Measurements from ENCODE around the gene PCSK5.
"Not testable (repeated sequence)": the region's sequence is repeated elsewhere in the genome, so short reads cannot be mapped to it uniquely, and the experiment has no call there.

The PCSK5 gene

GRCh38 chr9:76353280-76353679 is 462.8 kb downstream of the PCSK5 start:
- H3K4me3 ChIP-seq (ENCODE audit: low read length in 2 of 2): no peak overlapping the region
- no peak overlapping the region for H3K27ac ChIP-seq (ENCODE audit: low read depth in 2 of 2, low read length in 2 of 2)
- no peaks in the 10 kb centered on the region for H3K27me3 ChIP-seq (ENCODE audit: control insufficient read depth in 2 of 2, insufficient read depth in 2 of 2, low read length in 2 of 2)
- H3K9ac ChIP-seq (ENCODE audit: low read depth in 1 of 2, low read length in 2 of 2): no peak overlapping the region
- H3K36me3 ChIP-seq (ENCODE audit: control insufficient read depth in 2 of 2, insufficient read depth in 2 of 2, low read length in 2 of 2): peaks cover 3 to 4% of the 10 kb centered on the region in 2 donors
- no peaks in the 10 kb centered on the region for H3K4me1 ChIP-seq (ENCODE audit: control insufficient read depth in 2 of 2, insufficient read depth in 2 of 2, low read length in 2 of 2)
- no peaks in the 10 kb centered on the region for H3K9me3 ChIP-seq (ENCODE audit: control insufficient read depth in 2 of 2, low read length in 2 of 2)

GRCh38 chr9:76354221-76354620 is 463.7 kb downstream of the PCSK5 start:
- Histone ChIP-seq H3K4me3 (ENCODE audit: low read length in 2 of 2) (no peak overlapping the region), H3K9me3 (ENCODE audit: control insufficient read depth in 2 of 2, low read length in 2 of 2) (no peaks in the 10 kb centered on the region), H3K9ac (ENCODE audit: low read depth in 1 of 2, low read length in 2 of 2) (no peak overlapping the region), H3K27ac (ENCODE audit: low read depth in 2 of 2, low read length in 2 of 2) (no peak overlapping the region), H3K27me3 (ENCODE audit: control insufficient read depth in 2 of 2, insufficient read depth in 2 of 2, low read length in 2 of 2) (no peaks in the 10 kb centered on the region), H3K36me3 (ENCODE audit: control insufficient read depth in 2 of 2, insufficient read depth in 2 of 2, low read length in 2 of 2) (peaks cover 4 to 6% of the 10 kb centered on the region in 2 donors), H3K4me1 (ENCODE audit: control insufficient read depth in 2 of 2, insufficient read depth in 2 of 2, low read length in 2 of 2) (no peaks in the 10 kb centered on the region)

- Histone ChIP-seq H3K4me3 (ENCODE audit: low read length in 2 of 2) (no peak overlapping the region), H3K9me3 (ENCODE audit: control insufficient read depth in 2 of 2, low read length in 2 of 2) (no peaks in the 10 kb centered on the region), H3K27ac (ENCODE audit: low read depth in 2 of 2, low read length in 2 of 2) (no peak overlapping the region), H3K27me3 (ENCODE audit: control insufficient read depth in 2 of 2, insufficient read depth in 2 of 2, low read length in 2 of 2) (no peaks in the 10 kb centered on the region), H3K4me1 (ENCODE audit: control insufficient read depth in 2 of 2, insufficient read depth in 2 of 2, low read length in 2 of 2) (no peaks in the 10 kb centered on the region), H3K9ac (ENCODE audit: low read depth in 1 of 2, low read length in 2 of 2) (no peak overlapping the region), H3K36me3 (ENCODE audit: control insufficient read depth in 2 of 2, insufficient read depth in 2 of 2, low read length in 2 of 2) (peaks cover 4 to 6% of the 10 kb centered on the region in 2 donors)
Observed at GRCh38 chr9:76355886-76356285, 465.4 kb downstream of the PCSK5 start.

- peaks cover 4 to 6% of the 10 kb centered on the region in 2 donors for H3K36me3 ChIP-seq (ENCODE audit: control insufficient read depth in 2 of 2, insufficient read depth in 2 of 2, low read length in 2 of 2)
- H3K4me1 ChIP-seq (ENCODE audit: control insufficient read depth in 2 of 2, insufficient read depth in 2 of 2, low read length in 2 of 2): no peaks in the 10 kb centered on the region
- no peak overlapping the region for H3K4me3 ChIP-seq (ENCODE audit: low read length in 2 of 2)
- no peak overlapping the region for H3K9ac ChIP-seq (ENCODE audit: low read depth in 1 of 2, low read length in 2 of 2)
- no peaks in the 10 kb centered on the region for H3K27me3 ChIP-seq (ENCODE audit: control insufficient read depth in 2 of 2, insufficient read depth in 2 of 2, low read length in 2 of 2)
- no peak overlapping the region for H3K27ac ChIP-seq (ENCODE audit: low read depth in 2 of 2, low read length in 2 of 2)
- no peaks in the 10 kb centered on the region for H3K9me3 ChIP-seq (ENCODE audit: control insufficient read depth in 2 of 2, low read length in 2 of 2)
Observed at GRCh38 chr9:76357555-76357954, 467.1 kb downstream of the PCSK5 start.

GRCh38 chr9:76358628-76359280 is 468.3 kb downstream of the PCSK5 start:
- Histone ChIP-seq H3K9ac (ENCODE audit: low read depth in 1 of 2, low read length in 2 of 2) (no peak overlapping the region), H3K36me3 (ENCODE audit: control insufficient read depth in 2 of 2, insufficient read depth in 2 of 2, low read length in 2 of 2) (peaks cover 4 to 6% of the 10 kb centered on the region in 2 donors), H3K27ac (ENCODE audit: low read depth in 2 of 2, low read length in 2 of 2) (no peak overlapping the region), H3K4me1 (ENCODE audit: control insufficient read depth in 2 of 2, insufficient read depth in 2 of 2, low read length in 2 of 2) (peaks cover 2 to 6% of the 10 kb centered on the region in 2 donors), H3K27me3 (ENCODE audit: control insufficient read depth in 2 of 2, insufficient read depth in 2 of 2, low read length in 2 of 2) (no peaks in the 10 kb centered on the region), H3K4me3 (ENCODE audit: low read length in 2 of 2) (no peak overlapping the region), H3K9me3 (ENCODE audit: control insufficient read depth in 2 of 2, low read length in 2 of 2) (no peaks in the 10 kb centered on the region)

- Histone ChIP-seq H3K4me1 (ENCODE audit: control insufficient read depth in 2 of 2, insufficient read depth in 2 of 2, low read length in 2 of 2) (peaks cover 2 to 7% of the 10 kb centered on the region in 2 donors), H3K27ac (ENCODE audit: low read depth in 2 of 2, low read length in 2 of 2) (no peak overlapping the region), H3K9ac (ENCODE audit: low read depth in 1 of 2, low read length in 2 of 2) (no peak overlapping the region), H3K36me3 (ENCODE audit: control insufficient read depth in 2 of 2, insufficient read depth in 2 of 2, low read length in 2 of 2) (peaks cover 0 to 3% of the 10 kb centered on the region in 2 donors), H3K9me3 (ENCODE audit: control insufficient read depth in 2 of 2, low read length in 2 of 2) (no peaks in the 10 kb centered on the region), H3K4me3 (ENCODE audit: low read length in 2 of 2) (no peak overlapping the region), H3K27me3 (ENCODE audit: control insufficient read depth in 2 of 2, insufficient read depth in 2 of 2, low read length in 2 of 2) (no peaks in the 10 kb centered on the region)
Observed at GRCh38 chr9:76359365-76359764, 468.9 kb downstream of the PCSK5 start.

GRCh38 chr9:76359766-76360165 is 469.3 kb downstream of the PCSK5 start:
- Histone ChIP-seq H3K9ac (ENCODE audit: low read depth in 1 of 2, low read length in 2 of 2) (no peak overlapping the region), H3K27ac (ENCODE audit: low read depth in 2 of 2, low read length in 2 of 2) (no peak overlapping the region), H3K4me1 (ENCODE audit: control insufficient read depth in 2 of 2, insufficient read depth in 2 of 2, low read length in 2 of 2) (peaks cover 2 to 11% of the 10 kb centered on the region in 2 donors), H3K9me3 (ENCODE audit: control insufficient read depth in 2 of 2, low read length in 2 of 2) (no peaks in the 10 kb centered on the region), H3K4me3 (ENCODE audit: low read length in 2 of 2) (no peak overlapping the region), H3K36me3 (ENCODE audit: control insufficient read depth in 2 of 2, insufficient read depth in 2 of 2, low read length in 2 of 2) (peaks cover 0 to 3% of the 10 kb centered on the region in 2 donors), H3K27me3 (ENCODE audit: control insufficient read depth in 2 of 2, insufficient read depth in 2 of 2, low read length in 2 of 2) (no peaks in the 10 kb centered on the region)

GRCh38 chr9:76362332-76363031 is 472.0 kb downstream of the PCSK5 start:
- H3K4me3 ChIP-seq (ENCODE audit: low read length in 2 of 2); H3K9me3 ChIP-seq (ENCODE audit: control insufficient read depth in 2 of 2, low read length in 2 of 2); H3K27me3 ChIP-seq (ENCODE audit: control insufficient read depth in 2 of 2, insufficient read depth in 2 of 2, low read length in 2 of 2); H3K9ac ChIP-seq (ENCODE audit: low read depth in 1 of 2, low read length in 2 of 2); H3K36me3 ChIP-seq (ENCODE audit: control insufficient read depth in 2 of 2, insufficient read depth in 2 of 2, low read length in 2 of 2): not testable (repeated sequence)
- H3K4me1 ChIP-seq (ENCODE audit: control insufficient read depth in 2 of 2, insufficient read depth in 2 of 2, low read length in 2 of 2): peaks cover 2 to 13% of the 10 kb centered on the region in 2 donors
- peak overlapping the region in 1 of 2 donors; percentile 19 for H3K27ac ChIP-seq (ENCODE audit: low read depth in 2 of 2, low read length in 2 of 2)

- no peaks in the 10 kb centered on the region for H3K9me3 ChIP-seq (ENCODE audit: control insufficient read depth in 2 of 2, low read length in 2 of 2)
- H3K9ac ChIP-seq (ENCODE audit: low read depth in 1 of 2, low read length in 2 of 2): no peak overlapping the region
- no peak overlapping the region for H3K4me3 ChIP-seq (ENCODE audit: low read length in 2 of 2)
- no peaks in the 10 kb centered on the region for H3K27me3 ChIP-seq (ENCODE audit: control insufficient read depth in 2 of 2, insufficient read depth in 2 of 2, low read length in 2 of 2)
- H3K4me1 ChIP-seq (ENCODE audit: control insufficient read depth in 2 of 2, insufficient read depth in 2 of 2, low read length in 2 of 2): peaks cover 2 to 13% of the 10 kb centered on the region in 2 donors
- H3K27ac ChIP-seq (ENCODE audit: low read depth in 2 of 2, low read length in 2 of 2): no peak overlapping the region
- peaks cover 0 to 3% of the 10 kb centered on the region in 2 donors for H3K36me3 ChIP-seq (ENCODE audit: control insufficient read depth in 2 of 2, insufficient read depth in 2 of 2, low read length in 2 of 2)
Observed at GRCh38 chr9:76363032-76363395, 472.5 kb downstream of the PCSK5 start.

- Histone ChIP-seq H3K27ac (ENCODE audit: low read depth in 2 of 2, low read length in 2 of 2) (no peak overlapping the region), H3K9me3 (ENCODE audit: control insufficient read depth in 2 of 2, low read length in 2 of 2) (no peaks in the 10 kb centered on the region), H3K4me3 (ENCODE audit: low read length in 2 of 2) (no peak overlapping the region), H3K36me3 (ENCODE audit: control insufficient read depth in 2 of 2, insufficient read depth in 2 of 2, low read length in 2 of 2) (no peaks in the 10 kb centered on the region), H3K9ac (ENCODE audit: low read depth in 1 of 2, low read length in 2 of 2) (no peak overlapping the region), H3K27me3 (ENCODE audit: control insufficient read depth in 2 of 2, insufficient read depth in 2 of 2, low read length in 2 of 2) (no peaks in the 10 kb centered on the region), H3K4me1 (ENCODE audit: control insufficient read depth in 2 of 2, insufficient read depth in 2 of 2, low read length in 2 of 2) (peaks cover 2 to 17% of the 10 kb centered on the region in 2 donors)
Observed at GRCh38 chr9:76365028-76365427, 474.6 kb downstream of the PCSK5 start.
